ENCODE measurements around the gene CBY2. TPM values are rescaled to one million over a fixed set of nuclear protein-coding genes. Genes with fewer than 3 reads are reported as not detected.

CBY2 gene
- total RNA-seq, 1 experiment from 2014 or later: not detected

DNA sequence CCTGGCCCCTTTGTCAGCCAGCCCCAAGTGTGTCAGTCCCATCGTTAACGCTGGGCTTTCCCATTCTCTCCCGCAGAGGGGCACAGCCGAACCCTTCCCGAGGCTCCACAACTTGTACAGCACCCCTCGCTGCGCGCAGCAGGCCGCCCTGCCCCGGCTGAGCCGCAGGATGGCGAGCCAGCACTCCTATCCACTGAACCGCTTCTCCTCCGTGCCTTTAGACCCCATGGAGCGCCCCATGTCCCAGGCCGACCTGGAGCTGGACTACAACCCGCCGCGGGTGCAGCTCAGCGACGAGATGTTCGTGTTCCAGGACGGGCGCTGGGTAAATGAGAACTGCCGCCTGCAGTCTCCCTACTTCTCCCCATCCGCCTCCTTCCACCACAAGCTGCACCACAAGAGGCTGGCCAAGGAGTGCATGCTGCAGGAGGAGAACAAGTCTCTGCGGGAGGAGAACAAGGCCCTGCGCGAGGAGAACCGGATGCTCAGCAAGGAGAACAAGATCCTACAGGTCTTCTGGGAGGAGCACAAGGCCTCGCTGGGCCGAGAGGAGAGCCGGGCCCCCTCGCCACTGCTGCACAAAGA is 11.1 kb downstream of the CBY2 start:
- H3K79me1 ChIP-seq (ENCODE audit: insufficient read depth, low read depth, low read length, poor library complexity, severe bottlenecking): no peaks in the 10 kb centered on the region
- H4K5ac ChIP-seq (ENCODE audit: insufficient read length, low read depth, low read length): no peak overlapping the region
- WGBS (ENCODE audit: extremely low coverage, insufficient read length, low lambda C conversion rate): no CpG with 5 or more reads among the region's 34 CpGs
- H3K4ac ChIP-seq (ENCODE audit: low read depth, low read length): no peak overlapping the region
- H3K9ac ChIP-seq (ENCODE audit: extremely low read depth, insufficient read length, low read length): no peak overlapping the region
- H3K9me3 Mint-ChIP-seq: no peaks in the 10 kb centered on the region; a peak in 1 of 5 replicates
- no peak overlapping the region for H2BK20ac ChIP-seq (ENCODE audit: low read depth, low read length, poor library complexity, severe bottlenecking)
- H3K56ac ChIP-seq (ENCODE audit: insufficient read length, low read depth, low read length): no peak overlapping the region
- H2BK5ac ChIP-seq (ENCODE audit: insufficient read length, low read length): no peak overlapping the region
- H3K27me3 ChIP-seq (ENCODE audit: insufficient read depth, low read length): no peaks in the 10 kb centered on the region
- no peak for TF ChIP-seq CTCF (conservative IDR thresholded peaks at IDR 0.05)
- no peak overlapping the region for H3K14ac ChIP-seq (ENCODE audit: insufficient read depth, low read length)
- H3K9me3 ChIP-seq (ENCODE audit: control insufficient read depth, low read depth, low read length): no peaks in the 10 kb centered on the region
- no peak overlapping the region for H2BK120ac ChIP-seq (ENCODE audit: low read depth, low read length, poor library complexity, severe bottlenecking)
- H3K4me1 ChIP-seq (ENCODE audit: insufficient read depth, low read length): no peaks in the 10 kb centered on the region; the same call in 1 of the 2 replicates
- H3K23me2 ChIP-seq (ENCODE audit: insufficient read length, low read depth, low read length, poor library complexity, severe bottlenecking): no peaks in the 10 kb centered on the region
- H3K4me1 Mint-ChIP-seq: peaks cover 4 to 9% of the 10 kb centered on the region in 2 experiments; a peak in 3 of 4 replicates
- no peak overlapping the region for H3T11ph ChIP-seq (ENCODE audit: low read length)
- no peak overlapping the region for H4K91ac ChIP-seq (ENCODE audit: insufficient read length, low read depth, low read length)
- H2BK12ac ChIP-seq (ENCODE audit: insufficient read length, low read depth, low read length): no peak overlapping the region
- H3K79me2 ChIP-seq (ENCODE audit: insufficient read depth, low read length): no peaks in the 10 kb centered on the region
- no peak overlapping the region for H3K18ac ChIP-seq (ENCODE audit: insufficient read length, low read depth, low read length)
- no peaks in the 10 kb centered on the region; a peak in 1 of 7 replicates for H3K36me3 Mint-ChIP-seq (ENCODE audit: insufficient read depth in 1 of 3, low read depth in 3 of 3)
- H4K20me1 ChIP-seq (ENCODE audit: control insufficient read depth, insufficient read depth, insufficient read length): no peaks in the 10 kb centered on the region
- H3K27ac Mint-ChIP-seq: no peak overlapping the region
- no peak overlapping the region for H3K4me2 ChIP-seq (ENCODE audit: insufficient read depth, insufficient read length, low read length)
- H2AFZ ChIP-seq (ENCODE audit: low read length): no peak overlapping the region
- H3K4me3 Mint-ChIP-seq: no peak overlapping the region
- no peak overlapping the region for H2AK5ac ChIP-seq (ENCODE audit: insufficient read length, low read length)
- DNase-seq: no peak
- H3K23ac ChIP-seq (ENCODE audit: insufficient read length, low read depth, low read length): no peak overlapping the region
- H4K8ac ChIP-seq (replicated peaks; ENCODE audit: insufficient read length, low read depth, low read length): no peak overlapping the region
- no peaks in the 10 kb centered on the region for H3K27me3 Mint-ChIP-seq (ENCODE audit: low read depth)
- no peak overlapping the region for H2BK15ac ChIP-seq (ENCODE audit: low read depth, low read length)
- H3K27ac ChIP-seq (ENCODE audit: insufficient read length, low read depth, low read length): no peak overlapping the region
